NB4 (cell line): ENCODE measurements around the gene RNF130.

Experiments
- DNase-seq: peaks from one replicate; pipeline ENCODE4 v3.0.0; 2010; ENCODE audit warnings: low read depth
- H3K4me3 ChIP-seq: one replicate; pipeline ENCODE4 v1.5.1; 2011; ENCODE audit warnings: mild to moderate bottlenecking, low read depth, low read length, moderate library complexity
- CTCF ChIP-seq: IDR thresholded peaks from one replicate; pipeline ENCODE4 v1.5.1; 2012; ENCODE audit warnings: low read depth, low read length
- MAX ChIP-seq: IDR thresholded peaks from 2 replicates; pipeline ENCODE4 v1.6.1; 2011; ENCODE audit warnings: low read depth, low read length
- MYC ChIP-seq: IDR thresholded peaks from 2 replicates; pipeline ENCODE4 v1.6.1; 2011; ENCODE audit warnings: low read depth, low read length
- POLR2A ChIP-seq: IDR thresholded peaks from 2 replicates; pipeline ENCODE4 v1.6.1; 2011; ENCODE audit warnings: mild to moderate bottlenecking; ENCODE audit not compliant: insufficient read length; ENCODE audit errors: extremely low read depth

RNF130 gene, protein sequence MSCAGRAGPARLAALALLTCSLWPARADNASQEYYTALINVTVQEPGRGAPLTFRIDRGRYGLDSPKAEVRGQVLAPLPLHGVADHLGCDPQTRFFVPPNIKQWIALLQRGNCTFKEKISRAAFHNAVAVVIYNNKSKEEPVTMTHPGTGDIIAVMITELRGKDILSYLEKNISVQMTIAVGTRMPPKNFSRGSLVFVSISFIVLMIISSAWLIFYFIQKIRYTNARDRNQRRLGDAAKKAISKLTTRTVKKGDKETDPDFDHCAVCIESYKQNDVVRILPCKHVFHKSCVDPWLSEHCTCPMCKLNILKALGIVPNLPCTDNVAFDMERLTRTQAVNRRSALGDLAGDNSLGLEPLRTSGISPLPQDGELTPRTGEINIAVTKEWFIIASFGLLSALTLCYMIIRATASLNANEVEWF

GRCh38 chr5:180071531-180072255 lies at the start of gene RNF130:
Gene RNF130, minus strand, starts transcription at chr5:180071759. Its CDS starts 57 bp downstream, at chr5:180071702.
- no peak for TF ChIP-seq CTCF
- TF ChIP-seq POLR2A = peak; percentile 75
- peak; percentile 93 for TF ChIP-seq MAX
- TF ChIP-seq MYC = peak; percentile 62; the same call in 1 of the 2 replicates
- peak within 1 kb of the TSS; percentile 64 for H3K4me3 ChIP-seq
- peak; percentile 93 for DNase-seq

DNA sequence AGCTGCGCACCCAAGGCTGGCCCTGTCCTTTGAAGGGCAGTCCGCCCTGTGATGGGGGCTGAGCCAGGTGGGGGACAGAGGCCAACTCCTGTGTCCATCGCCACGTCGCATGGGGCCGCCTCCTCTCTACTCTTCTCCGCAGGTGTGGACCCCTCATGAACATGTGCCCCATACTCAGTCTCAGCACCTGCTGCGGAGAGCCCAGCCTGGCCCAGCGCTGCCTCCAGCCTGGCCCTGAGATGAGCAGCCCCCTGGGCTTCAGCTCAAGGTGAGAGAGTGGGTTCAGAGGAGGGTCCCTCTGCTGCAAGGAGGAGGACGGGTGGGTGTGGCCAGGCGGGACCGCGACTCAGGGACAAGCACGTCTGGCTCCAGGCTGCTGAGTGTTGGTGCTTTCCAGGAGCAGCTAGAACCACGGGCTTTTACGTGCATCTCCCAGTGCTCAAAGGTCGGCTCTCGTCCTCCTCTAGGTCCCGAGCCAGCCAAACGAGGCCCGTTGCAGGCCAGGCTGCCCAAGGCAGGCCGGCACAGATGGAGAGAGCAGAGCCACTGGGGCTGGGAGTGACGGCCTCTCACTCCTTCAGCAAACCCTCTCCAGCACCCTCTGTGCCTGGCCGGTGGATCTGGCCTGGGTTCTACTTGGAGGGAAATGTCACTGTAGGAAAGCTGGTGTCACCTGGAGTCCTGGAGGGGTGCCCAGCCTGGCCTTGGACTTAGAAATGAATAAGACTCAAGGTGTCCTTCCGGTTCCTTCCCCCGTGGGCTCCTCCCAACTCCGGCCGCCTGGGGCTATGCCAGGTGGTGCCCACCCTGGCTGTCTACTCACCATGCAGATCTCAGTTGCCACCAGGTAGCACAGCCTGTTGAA lies 48.9 kb upstream of the RNF130 start:
- TF ChIP-seq MAX = no peak
- no peak for TF ChIP-seq MYC
- no peak for TF ChIP-seq CTCF
- no peak for TF ChIP-seq POLR2A
- DNase-seq = no peak
- no peak overlapping the region for H3K4me3 ChIP-seq

GRCh38 chr5:180119903-180120236 lies 48.3 kb upstream of the RNF130 start:
- H3K4me3 ChIP-seq = no peak overlapping the region
- no peak for DNase-seq
- TF ChIP-seq MAX = no peak
- no peak for TF ChIP-seq MYC
- no peak for TF ChIP-seq POLR2A
- no peak for TF ChIP-seq CTCF

GRCh38 chr5:180119031-180119902 lies 47.7 kb upstream of the RNF130 start:
- no peak for DNase-seq
- no peak for TF ChIP-seq POLR2A
- no peak for TF ChIP-seq MAX
- TF ChIP-seq MYC = no peak
- TF ChIP-seq CTCF = no peak

DNA sequence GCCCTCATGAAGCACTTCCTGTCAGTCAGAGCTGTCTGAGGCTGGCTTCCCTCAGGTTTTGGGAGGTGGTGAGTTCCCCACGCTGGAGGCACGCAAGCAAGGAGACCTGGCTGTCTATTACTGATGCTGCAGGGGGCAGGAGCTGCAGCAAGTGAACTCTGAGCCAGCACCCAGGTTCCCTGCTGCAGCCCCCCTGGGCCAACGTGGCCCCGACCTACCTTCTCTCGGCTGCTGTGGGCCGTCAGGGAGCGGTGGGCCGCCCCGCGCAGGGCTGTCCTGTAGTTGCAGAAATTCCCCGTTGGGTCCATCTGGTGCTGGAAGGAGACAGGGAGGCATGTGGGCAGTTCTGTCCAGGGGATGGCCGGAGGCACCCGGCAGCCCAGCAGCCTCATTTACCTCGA lies 46.8 kb upstream of the RNF130 start:
- TF ChIP-seq CTCF (no peak), POLR2A (no peak), MAX (no peak), MYC (no peak)

More at GRCh38 chr5:180119031-180119902, 47.7 kb upstream of the RNF130 start:
- no peak overlapping the region for H3K4me3 ChIP-seq

More for the DNA sequence above, 46.8 kb upstream of the RNF130 start:
- DNase-seq = no peak
- no peak overlapping the region for H3K4me3 ChIP-seq
